Neural crest cell (in vitro differentiated cells): ENCODE results near the gene CCDC69. TPM values are rescaled to one million over a fixed set of nuclear protein-coding genes. Genes with fewer than 3 reads are reported as not detected.
A peak's percentile ranks its signal among the peaks of the same experiment; 100 is the strongest.

ENCODE experiments used
- DNase-seq: peaks from one replicate; pipeline ENCODE4 v3.0.0; 2021; ENCODE audit warnings: low read depth, mixed read lengths, low spot score
- H3K27ac Mint-ChIP-seq: one replicate; pipeline ENCODE4 v1.8.0; 2021; ENCODE audit warnings: mild to moderate bottlenecking, mixed read lengths; ENCODE audit not compliant: unreplicated experiment
- H3K27me3 Mint-ChIP-seq: 2 replicates; pipeline ENCODE4 v1.8.0; 2021; ENCODE audit warnings: low read depth, mild to moderate bottlenecking, mixed read lengths
- H3K36me3 Mint-ChIP-seq: 2 replicates; pipeline ENCODE4 v1.8.0; 2021; ENCODE audit warnings: low read depth, mild to moderate bottlenecking, mixed read lengths
- H3K4me1 Mint-ChIP-seq: 2 replicates; pipeline ENCODE4 v1.8.0; 2021; ENCODE audit warnings: mixed read lengths
- H3K4me3 Mint-ChIP-seq: one replicate; pipeline ENCODE4 v1.8.0; 2021; ENCODE audit warnings: mild to moderate bottlenecking, mixed read lengths
- H3K9me3 Mint-ChIP-seq: 2 replicates; pipeline ENCODE4 v1.8.0; 2021; ENCODE audit warnings: mixed read lengths
- total RNA-seq: library from RNA; stranded (reverse); gene quantifications from 2 replicates; pipeline ENCODE4 v1.2.1, GENCODE V29; 2021
- TF ChIP-seq, protein P1 (sequence below): fragments of 200-600 bp; sonication (generic); conservative IDR thresholded peaks from 2 replicates; pipeline ENCODE4 v1.5.0; 2021; ENCODE audit warnings: antibody characterized with exemption, mild to moderate bottlenecking

CCDC69 gene
- total RNA-seq, 1 donor from 2014 or later, result 1.7 TPM

DNA sequence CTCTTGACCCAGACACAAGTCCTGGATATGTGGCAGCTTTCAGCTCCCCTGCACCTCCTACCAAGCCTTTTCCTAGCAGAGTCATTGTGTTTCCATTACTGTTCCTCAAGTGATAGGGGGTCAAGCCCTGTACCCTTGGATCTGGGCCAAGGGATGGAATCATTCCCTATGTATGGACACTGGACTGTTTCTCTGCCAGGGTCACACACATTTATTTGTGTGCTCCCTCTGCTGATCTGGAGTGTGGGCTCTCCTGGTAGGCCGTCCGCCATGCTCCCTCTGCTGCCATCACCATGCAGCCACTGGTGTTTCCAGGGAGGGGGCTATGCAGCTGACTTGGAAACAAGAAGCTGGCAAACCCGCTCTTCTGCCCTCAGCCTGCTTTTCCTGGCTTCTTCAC lies 38.6 kb upstream of the CCDC69 start:
- TF ChIP-seq, protein P1, sequence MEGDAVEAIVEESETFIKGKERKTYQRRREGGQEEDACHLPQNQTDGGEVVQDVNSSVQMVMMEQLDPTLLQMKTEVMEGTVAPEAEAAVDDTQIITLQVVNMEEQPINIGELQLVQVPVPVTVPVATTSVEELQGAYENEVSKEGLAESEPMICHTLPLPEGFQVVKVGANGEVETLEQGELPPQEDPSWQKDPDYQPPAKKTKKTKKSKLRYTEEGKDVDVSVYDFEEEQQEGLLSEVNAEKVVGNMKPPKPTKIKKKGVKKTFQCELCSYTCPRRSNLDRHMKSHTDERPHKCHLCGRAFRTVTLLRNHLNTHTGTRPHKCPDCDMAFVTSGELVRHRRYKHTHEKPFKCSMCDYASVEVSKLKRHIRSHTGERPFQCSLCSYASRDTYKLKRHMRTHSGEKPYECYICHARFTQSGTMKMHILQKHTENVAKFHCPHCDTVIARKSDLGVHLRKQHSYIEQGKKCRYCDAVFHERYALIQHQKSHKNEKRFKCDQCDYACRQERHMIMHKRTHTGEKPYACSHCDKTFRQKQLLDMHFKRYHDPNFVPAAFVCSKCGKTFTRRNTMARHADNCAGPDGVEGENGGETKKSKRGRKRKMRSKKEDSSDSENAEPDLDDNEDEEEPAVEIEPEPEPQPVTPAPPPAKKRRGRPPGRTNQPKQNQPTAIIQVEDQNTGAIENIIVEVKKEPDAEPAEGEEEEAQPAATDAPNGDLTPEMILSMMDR, result no peak
- Mint-ChIP-seq H3K4me3 (no peak overlapping the region), H3K36me3 (no peaks in the 10 kb centered on the region), H3K4me1 (no peaks in the 10 kb centered on the region), H3K9me3 (no peaks in the 10 kb centered on the region), H3K27ac (no peak overlapping the region), H3K27me3 (no peaks in the 10 kb centered on the region)
- no peak for DNase-seq

DNA sequence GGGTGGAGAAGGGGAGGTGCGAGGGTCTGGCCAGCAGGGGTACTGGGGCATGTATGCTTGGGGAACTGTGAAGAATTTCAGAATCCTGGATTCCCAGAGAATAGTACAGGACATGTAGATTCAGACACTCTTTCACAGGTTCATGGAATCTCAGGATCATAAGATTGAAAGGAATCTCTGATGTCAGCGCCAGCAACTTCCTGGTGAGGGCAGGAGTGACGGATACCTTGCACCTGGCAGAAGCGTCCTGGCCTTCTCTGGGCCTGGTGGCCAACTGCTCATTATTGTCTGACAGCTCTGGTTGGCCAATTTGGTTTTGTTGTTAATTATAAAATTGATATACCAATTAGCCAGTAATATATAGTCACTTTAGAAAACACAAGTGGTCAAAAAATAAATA lies 36.0 kb upstream of the CCDC69 start:
- Mint-ChIP-seq H3K4me3 (no peak overlapping the region), H3K9me3 (no peaks in the 10 kb centered on the region)

DNA sequence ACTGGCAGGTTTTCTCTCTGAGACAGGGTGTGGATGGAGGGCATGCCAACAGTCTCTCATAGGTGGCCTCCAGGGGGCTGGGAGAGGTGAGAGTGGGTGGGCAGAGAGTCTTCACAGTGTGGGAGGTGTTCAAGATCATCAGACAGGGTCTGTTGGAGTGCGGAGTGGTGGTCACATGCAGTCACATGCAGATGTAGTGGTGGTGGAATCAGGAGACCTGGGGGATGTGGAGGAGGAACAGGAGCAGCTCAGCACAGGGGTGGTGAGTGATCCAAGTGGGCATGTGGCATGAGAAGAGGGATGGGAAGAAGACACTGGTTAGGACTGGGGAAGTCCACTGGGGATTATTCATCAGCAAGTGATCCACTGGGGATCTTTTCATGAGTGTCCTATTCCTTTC lies 34.9 kb upstream of the CCDC69 start:
- Mint-ChIP-seq H3K9me3 (no peaks in the 10 kb centered on the region), H3K36me3 (no peaks in the 10 kb centered on the region), H3K4me1 (peaks cover 3% of the 10 kb centered on the region), H3K27me3 (no peaks in the 10 kb centered on the region), H3K27ac (peak overlapping the region; percentile 63), H3K4me3 (no peak overlapping the region)
- no peak for DNase-seq
- TF ChIP-seq, protein P1, result no peak

More for the DNA sequence above, 36.0 kb upstream of the CCDC69 start:
- Mint-ChIP-seq H3K36me3 (no peaks in the 10 kb centered on the region), H3K27ac (no peak overlapping the region), H3K4me1 (no peaks in the 10 kb centered on the region), H3K27me3 (no peaks in the 10 kb centered on the region)
- DNase-seq, result no peak
- TF ChIP-seq, protein P1, result no peak

DNA sequence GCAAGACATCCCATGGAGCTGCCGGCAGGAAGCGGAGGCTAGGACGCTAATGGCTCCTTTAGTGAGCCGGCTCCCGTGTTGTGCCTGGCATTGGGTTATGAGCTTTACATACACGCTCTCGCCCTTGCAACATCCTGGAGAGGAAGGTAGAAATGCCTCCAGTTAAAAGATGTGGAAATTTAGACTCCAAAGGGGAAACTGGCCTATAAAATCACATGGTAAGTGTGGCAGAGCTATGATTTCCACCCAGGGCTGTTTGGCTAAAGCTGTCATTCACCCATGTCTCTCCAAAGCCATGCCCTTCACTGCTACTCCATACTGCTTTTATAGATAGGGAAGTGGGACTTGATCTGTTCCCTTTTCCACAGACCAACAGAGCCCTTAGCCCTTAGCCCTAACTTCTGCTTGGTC lies 34.3 kb upstream of the CCDC69 start:
- H3K4me3 Mint-ChIP-seq, result no peak overlapping the region
- no peaks in the 10 kb centered on the region for H3K36me3 Mint-ChIP-seq
- DNase-seq, result no peak
- no peaks in the 10 kb centered on the region for H3K9me3 Mint-ChIP-seq
- H3K27ac Mint-ChIP-seq, result no peak overlapping the region
- peaks cover 9% of the 10 kb centered on the region for H3K4me1 Mint-ChIP-seq
- TF ChIP-seq, protein P1, result no peak
- H3K27me3 Mint-ChIP-seq, result no peaks in the 10 kb centered on the region

DNA sequence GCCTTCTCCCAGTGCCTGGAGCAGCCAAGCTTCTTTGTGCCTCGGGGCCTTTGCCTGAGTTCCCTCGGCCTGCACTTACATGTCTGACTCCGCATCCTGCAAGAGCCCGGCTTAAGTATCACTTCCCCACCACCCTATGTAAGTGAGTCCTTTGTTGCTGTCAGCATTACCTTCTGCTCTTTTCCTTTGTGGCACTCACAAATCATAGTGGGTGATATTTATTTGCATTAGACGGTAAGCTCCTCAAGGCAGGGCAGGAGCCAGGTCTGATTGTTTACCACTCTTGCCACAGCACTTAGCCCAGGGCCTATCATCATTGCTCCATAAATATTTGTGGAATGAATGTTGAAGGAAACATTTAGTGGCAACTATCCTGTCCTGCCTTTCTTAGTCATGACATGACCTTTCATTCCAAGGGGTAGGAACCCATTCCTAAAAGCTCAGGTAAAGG lies 33.9 kb upstream of the CCDC69 start:
- Mint-ChIP-seq H3K4me3 (no peak overlapping the region), H3K9me3 (no peaks in the 10 kb centered on the region), H3K27ac (no peak overlapping the region), H3K36me3 (no peaks in the 10 kb centered on the region), H3K27me3 (no peaks in the 10 kb centered on the region), H3K4me1 (peaks cover 13% of the 10 kb centered on the region)
- DNase-seq, result no peak
- TF ChIP-seq, protein P1, result no peak
